ENCODE results near the gene SKIC2.
"Not testable (repeated sequence)": the region's sequence is repeated elsewhere in the genome, so short reads cannot be mapped to it uniquely, and the experiment has no call there.

GRCh38 chr6:31980195-31980876 is 21.4 kb downstream of the SKIC2 start:
- not testable (repeated sequence) for TF ChIP-seq CTCF, POLR2A (IDR thresholded peaks at IDR 0.05)

All from Peyer's patch (tissue), 4 donors.